HG03575 (cell line): ENCODE measurements around the gene STARD8.

Experiments
- ATAC-seq: cut with Tn5 transposase; IDR thresholded peaks from one replicate; pipeline ENCODE4 v1.9.1; 2021; ENCODE audit not compliant: unreplicated experiment, insufficient number of reproducible peaks, low FRiP score; ENCODE audit errors: extremely low read depth

STARD8 gene

GRCh38 chrX:68762766-68763165 lies 115.3 kb downstream of the STARD8 start:
- no peak for ATAC-seq

- ATAC-seq, result no peak
Measured at GRCh38 chrX:68763481-68763880, 116.0 kb downstream of the STARD8 start.
